ENCODE data around the gene LGALS4.
"Not testable (repeated sequence)": the region's sequence is repeated elsewhere in the genome, so short reads cannot be mapped to it uniquely, and the experiment has no call there.

LGALS4 gene

GRCh38 chr19:38817081-38817480, 4.3 kb upstream of the LGALS4 start:
- H3K36me3 ChIP-seq (ENCODE audit: control insufficient read depth, insufficient read depth, low read length), result peaks cover 10% of the 10 kb centered on the region
- H3K9me3 ChIP-seq (ENCODE audit: control insufficient read depth, insufficient read depth, low read length), result no peaks in the 10 kb centered on the region
- H3K4me1 ChIP-seq (ENCODE audit: control insufficient read depth, insufficient read depth, low read length), result no peaks in the 10 kb centered on the region
- H3K27me3 ChIP-seq (ENCODE audit: control insufficient read depth, insufficient read depth, low read length), result no peaks in the 10 kb centered on the region
- H3K27ac ChIP-seq (ENCODE audit: low read length), result no peak overlapping the region
- DNase-seq (ENCODE audit: low read depth, low spot score), result no peak
- no CpG with 5 or more reads among the region's 15 CpGs for WGBS (ENCODE audit: insufficient coverage, insufficient read length)
- H3K4me3 ChIP-seq (ENCODE audit: low read length), result no peak overlapping the region

- H3K36me3 ChIP-seq (ENCODE audit: control insufficient read depth, insufficient read depth, low read length), result peaks cover 7% of the 10 kb centered on the region; the same call in 1 of the 2 replicates
- H3K27me3 ChIP-seq (ENCODE audit: control insufficient read depth, insufficient read depth, low read length), result no peaks in the 10 kb centered on the region
- no peak overlapping the region for H3K27ac ChIP-seq (ENCODE audit: low read length)
- H3K4me3 ChIP-seq (ENCODE audit: low read length), result no peak overlapping the region
- H3K9me3 ChIP-seq (ENCODE audit: control insufficient read depth, insufficient read depth, low read length), result no peaks in the 10 kb centered on the region
- no CpG with 5 or more reads among the region's 18 CpGs for WGBS (ENCODE audit: insufficient coverage, insufficient read length)
- no peaks in the 10 kb centered on the region for H3K4me1 ChIP-seq (ENCODE audit: control insufficient read depth, insufficient read depth, low read length)
- DNase-seq (ENCODE audit: low read depth, low spot score), result no peak
These were observed 3.5 kb upstream of the LGALS4 start for GRCh38 chr19:38816131-38816750.

- Histone ChIP-seq H3K4me1 (ENCODE audit: control insufficient read depth, insufficient read depth, low read length) (no peaks in the 10 kb centered on the region), H3K36me3 (ENCODE audit: control insufficient read depth, insufficient read depth, low read length) (peaks cover 7% of the 10 kb centered on the region; the same call in 1 of the 2 replicates), H3K9me3 (ENCODE audit: control insufficient read depth, insufficient read depth, low read length) (no peaks in the 10 kb centered on the region), H3K27ac (ENCODE audit: low read length) (no peak overlapping the region), H3K4me3 (ENCODE audit: low read length) (no peak overlapping the region), H3K27me3 (ENCODE audit: control insufficient read depth, insufficient read depth, low read length) (no peaks in the 10 kb centered on the region)
- no peak for DNase-seq (ENCODE audit: low read depth, low spot score)
- no CpG with 5 or more reads among the region's 34 CpGs for WGBS (ENCODE audit: insufficient coverage, insufficient read length)
These were observed 2.6 kb upstream of the LGALS4 start for GRCh38 chr19:38815059-38816001.

GRCh38 chr19:38813932-38814331, 1.2 kb upstream of the LGALS4 start:
- H3K4me1 ChIP-seq (ENCODE audit: control insufficient read depth, insufficient read depth, low read length); DNase-seq (ENCODE audit: low read depth, low spot score); H3K4me3 ChIP-seq (ENCODE audit: low read length); H3K27me3 ChIP-seq (ENCODE audit: control insufficient read depth, insufficient read depth, low read length); H3K27ac ChIP-seq (ENCODE audit: low read length); H3K36me3 ChIP-seq (ENCODE audit: control insufficient read depth, insufficient read depth, low read length); H3K9me3 ChIP-seq (ENCODE audit: control insufficient read depth, insufficient read depth, low read length): not testable (repeated sequence)
- no CpG with 5 or more reads among the region's 2 CpGs for WGBS (ENCODE audit: insufficient coverage, insufficient read length)

GRCh38 chr19:38813323-38813722, 578 bp upstream of the LGALS4 start:
- H3K36me3 ChIP-seq (ENCODE audit: control insufficient read depth, insufficient read depth, low read length), result peaks cover 7% of the 10 kb centered on the region; the same call in 1 of the 2 replicates
- H3K4me1 ChIP-seq (ENCODE audit: control insufficient read depth, insufficient read depth, low read length), result no peaks in the 10 kb centered on the region
- no peak for DNase-seq (ENCODE audit: low read depth, low spot score)
- no peak overlapping the region for H3K4me3 ChIP-seq (ENCODE audit: low read length)
- no CpG with 5 or more reads among the region's 6 CpGs for WGBS (ENCODE audit: insufficient coverage, insufficient read length)
- no peaks in the 10 kb centered on the region for H3K27me3 ChIP-seq (ENCODE audit: control insufficient read depth, insufficient read depth, low read length)
- no peak overlapping the region for H3K27ac ChIP-seq (ENCODE audit: low read length)
- H3K9me3 ChIP-seq (ENCODE audit: control insufficient read depth, insufficient read depth, low read length), result no peaks in the 10 kb centered on the region

GRCh38 chr19:38812009-38812840, 520 bp downstream of the LGALS4 start:
- no CpG with 5 or more reads among the region's 18 CpGs for WGBS (ENCODE audit: insufficient coverage, insufficient read length)
- Histone ChIP-seq H3K4me1 (ENCODE audit: control insufficient read depth, insufficient read depth, low read length) (no peaks in the 10 kb centered on the region), H3K9me3 (ENCODE audit: control insufficient read depth, insufficient read depth, low read length) (no peaks in the 10 kb centered on the region), H3K4me3 (ENCODE audit: low read length) (no peak overlapping the region), H3K36me3 (ENCODE audit: control insufficient read depth, insufficient read depth, low read length) (peaks cover 7% of the 10 kb centered on the region; the same call in 1 of the 2 replicates), H3K27ac (ENCODE audit: low read length) (no peak overlapping the region), H3K27me3 (ENCODE audit: control insufficient read depth, insufficient read depth, low read length) (no peaks in the 10 kb centered on the region)
- DNase-seq (ENCODE audit: low read depth, low spot score), result no peak

GRCh38 chr19:38809592-38810252, 3.0 kb downstream of the LGALS4 start:
- no peak overlapping the region for H3K4me3 ChIP-seq (ENCODE audit: low read length)
- no CpG with 5 or more reads among the region's 8 CpGs for WGBS (ENCODE audit: insufficient coverage, insufficient read length)
- no peaks in the 10 kb centered on the region for H3K4me1 ChIP-seq (ENCODE audit: control insufficient read depth, insufficient read depth, low read length)
- no peak for DNase-seq (ENCODE audit: low read depth, low spot score)
- no peak overlapping the region for H3K27ac ChIP-seq (ENCODE audit: low read length)
- no peaks in the 10 kb centered on the region for H3K9me3 ChIP-seq (ENCODE audit: control insufficient read depth, insufficient read depth, low read length)
- no peaks in the 10 kb centered on the region for H3K36me3 ChIP-seq (ENCODE audit: control insufficient read depth, insufficient read depth, low read length)
- no peaks in the 10 kb centered on the region for H3K27me3 ChIP-seq (ENCODE audit: control insufficient read depth, insufficient read depth, low read length)

GRCh38 chr19:38808741-38809140, 4.0 kb downstream of the LGALS4 start:
- WGBS (ENCODE audit: insufficient coverage, insufficient read length), result no CpG with 5 or more reads among the region's 17 CpGs
- no peaks in the 10 kb centered on the region for H3K36me3 ChIP-seq (ENCODE audit: control insufficient read depth, insufficient read depth, low read length)
- no peaks in the 10 kb centered on the region for H3K4me1 ChIP-seq (ENCODE audit: control insufficient read depth, insufficient read depth, low read length)
- no peaks in the 10 kb centered on the region for H3K9me3 ChIP-seq (ENCODE audit: control insufficient read depth, insufficient read depth, low read length)
- no peak overlapping the region for H3K4me3 ChIP-seq (ENCODE audit: low read length)
- no peaks in the 10 kb centered on the region for H3K27me3 ChIP-seq (ENCODE audit: control insufficient read depth, insufficient read depth, low read length)
- no peak overlapping the region for H3K27ac ChIP-seq (ENCODE audit: low read length)
- no peak for DNase-seq (ENCODE audit: low read depth, low spot score)

GRCh38 chr19:38807374-38808098, 5.2 kb downstream of the LGALS4 start:
- not testable (repeated sequence) for H3K4me1 ChIP-seq (ENCODE audit: control insufficient read depth, insufficient read depth, low read length); H3K9me3 ChIP-seq (ENCODE audit: control insufficient read depth, insufficient read depth, low read length); H3K27ac ChIP-seq (ENCODE audit: low read length); DNase-seq (ENCODE audit: low read depth, low spot score); H3K4me3 ChIP-seq (ENCODE audit: low read length); H3K27me3 ChIP-seq (ENCODE audit: control insufficient read depth, insufficient read depth, low read length); H3K36me3 ChIP-seq (ENCODE audit: control insufficient read depth, insufficient read depth, low read length)
- WGBS (ENCODE audit: insufficient coverage, insufficient read length), result no CpG with 5 or more reads among the region's 18 CpGs
